Uterus (tissue), 2 donors: Measurements from ENCODE around the gene PAQR5.
"Not testable (repeated sequence)": the region's sequence is repeated elsewhere in the genome, so short reads cannot be mapped to it uniquely, and the experiment has no call there.

ENCODE experiments used
- CTCF ChIP-seq, 4 experiments: fragments of 200-600 bp in 2 of 4; fragments of 450-650 bp in 2 of 4; sonication (generic) in 2 of 4; IDR thresholded peaks; one replicate each; pipeline ENCODE4 v1.5.1; 2016 to 2019; ENCODE audit warnings: antibody characterized with exemption in 4 of 4, mild to moderate bottlenecking in 2 of 4, moderate library complexity in 1 of 4
- POLR2A ChIP-seq, 2 donors: fragments of 450-650 bp; IDR thresholded peaks; one replicate each; pipeline ENCODE4 v1.6.1; 2016; ENCODE audit warnings: antibody characterized with exemption in 2 of 2, mild to moderate bottlenecking in 1 of 2, moderate library complexity in 1 of 2

GRCh38 chr15:69382176-69382575, 83.5 kb downstream of the PAQR5 start:
- not testable (repeated sequence) for TF ChIP-seq CTCF, POLR2A (IDR thresholded peaks at IDR 0.05)
